Kidney epithelial cell (primary cell): ENCODE measurements around the gene UVRAG. TPM values are rescaled to one million over a fixed set of nuclear protein-coding genes. Genes with fewer than 3 reads are reported as not detected.

Experiments
- DNase-seq: peaks from one replicate; pipeline ENCODE4 v3.0.0-alpha.2; 2010; ENCODE audit warnings: low read depth
- H3K27me3 ChIP-seq: 2 replicates; pipeline ENCODE4 v1.6.0; 2011; ENCODE audit warnings: low read length; ENCODE audit not compliant: control insufficient read depth, insufficient read depth
- H3K36me3 ChIP-seq: 2 replicates; pipeline ENCODE4 v1.5.1; 2011; ENCODE audit warnings: low read length; ENCODE audit not compliant: control insufficient read depth, insufficient read depth
- H3K4me3 ChIP-seq: 2 replicates; pipeline ENCODE4 v1.5.1; 2011; ENCODE audit warnings: low read depth, mild to moderate bottlenecking, control low read depth, low read length
- total RNA-seq: library from RNA; depleted of rRNA; stranded (reverse); fragments of >200 nt; gene quantifications from 2 replicates; pipeline ENCODE4 v1.2.3, GENCODE V29; 2015
- TF ChIP-seq, protein P1 (sequence below): IDR thresholded peaks from 2 replicates; pipeline ENCODE4 v1.5.1; 2011; ENCODE audit warnings: mild to moderate bottlenecking, moderate library complexity, low read length, control low read depth, inconsistent platforms; ENCODE audit not compliant: insufficient read depth, poor library complexity, severe bottlenecking

Gene UVRAG
- total RNA-seq, 1 donor from 2014 or later: 16.2 TPM

GRCh38 chr11:76135491-76135890 lies 320.5 kb downstream of the UVRAG start:
- no peak for DNase-seq
- TF ChIP-seq, protein P1, sequence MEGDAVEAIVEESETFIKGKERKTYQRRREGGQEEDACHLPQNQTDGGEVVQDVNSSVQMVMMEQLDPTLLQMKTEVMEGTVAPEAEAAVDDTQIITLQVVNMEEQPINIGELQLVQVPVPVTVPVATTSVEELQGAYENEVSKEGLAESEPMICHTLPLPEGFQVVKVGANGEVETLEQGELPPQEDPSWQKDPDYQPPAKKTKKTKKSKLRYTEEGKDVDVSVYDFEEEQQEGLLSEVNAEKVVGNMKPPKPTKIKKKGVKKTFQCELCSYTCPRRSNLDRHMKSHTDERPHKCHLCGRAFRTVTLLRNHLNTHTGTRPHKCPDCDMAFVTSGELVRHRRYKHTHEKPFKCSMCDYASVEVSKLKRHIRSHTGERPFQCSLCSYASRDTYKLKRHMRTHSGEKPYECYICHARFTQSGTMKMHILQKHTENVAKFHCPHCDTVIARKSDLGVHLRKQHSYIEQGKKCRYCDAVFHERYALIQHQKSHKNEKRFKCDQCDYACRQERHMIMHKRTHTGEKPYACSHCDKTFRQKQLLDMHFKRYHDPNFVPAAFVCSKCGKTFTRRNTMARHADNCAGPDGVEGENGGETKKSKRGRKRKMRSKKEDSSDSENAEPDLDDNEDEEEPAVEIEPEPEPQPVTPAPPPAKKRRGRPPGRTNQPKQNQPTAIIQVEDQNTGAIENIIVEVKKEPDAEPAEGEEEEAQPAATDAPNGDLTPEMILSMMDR: no peak
- H3K36me3 ChIP-seq: no peaks in the 10 kb centered on the region
- no peak overlapping the region for H3K4me3 ChIP-seq
- no peaks in the 10 kb centered on the region for H3K27me3 ChIP-seq

- TF ChIP-seq, protein P1: no peak
- Histone ChIP-seq H3K4me3 (no peak overlapping the region), H3K36me3 (no peaks in the 10 kb centered on the region), H3K27me3 (no peaks in the 10 kb centered on the region)
- no peak for DNase-seq
These were observed 324.3 kb downstream of the UVRAG start for GRCh38 chr11:76139314-76139713.

GRCh38 chr11:76140912-76141574 lies 326.0 kb downstream of the UVRAG start:
- Histone ChIP-seq H3K4me3 (no peak overlapping the region), H3K27me3 (no peaks in the 10 kb centered on the region), H3K36me3 (no peaks in the 10 kb centered on the region)
- no peak for DNase-seq
- TF ChIP-seq, protein P1: no peak

- Histone ChIP-seq H3K4me3 (no peak overlapping the region), H3K27me3 (no peaks in the 10 kb centered on the region), H3K36me3 (no peaks in the 10 kb centered on the region)
- no peak for DNase-seq
- TF ChIP-seq, protein P1: no peak
These were observed 327.0 kb downstream of the UVRAG start for GRCh38 chr11:76141901-76142588.

- no peak for DNase-seq
- Histone ChIP-seq H3K4me3 (no peak overlapping the region), H3K27me3 (no peaks in the 10 kb centered on the region), H3K36me3 (no peaks in the 10 kb centered on the region)
- TF ChIP-seq, protein P1: no peak
These were observed 328.3 kb downstream of the UVRAG start for GRCh38 chr11:76143274-76143673.
